GM23338 (cell line): ENCODE results near the gene LRP1B. TPM values are rescaled to one million over a fixed set of nuclear protein-coding genes. Genes with fewer than 3 reads are reported as not detected.

ENCODE experiments used
- ATAC-seq: fragments of 200-7000 bp; cut with Tn5 transposase; 3 replicates; pipeline ENCODE4 v1.9.1; 2020
- DNase-seq: peaks from one replicate; pipeline ENCODE4 v3.0.0-alpha.2; 2015; ENCODE audit warnings: low spot score
- H2AFZ ChIP-seq: fragments of 200-600 bp; sonication (generic); 2 replicates; pipeline ENCODE4 v1.8.0; 2016; ENCODE audit warnings: antibody characterized with exemption, mild to moderate bottlenecking, moderate library complexity
- H3F3A ChIP-seq: fragments of 200-600 bp; sonication (generic); replicated peaks from 2 replicates; pipeline ENCODE4 v1.8.0; 2017; ENCODE audit warnings: antibody characterized with exemption, mixed run types, low read depth
- H3K27ac ChIP-seq: fragments of 200-600 bp; sonication (generic); 2 replicates; pipeline ENCODE4 v1.6.1; 2016; ENCODE audit warnings: low read depth
- H3K27me3 ChIP-seq: fragments of 200-600 bp; sonication (generic); 2 replicates; pipeline ENCODE4 v1.8.0; 2016; ENCODE audit warnings: mild to moderate bottlenecking, mixed run types, moderate library complexity; ENCODE audit not compliant: insufficient read depth
- H3K36me3 ChIP-seq: fragments of 200-600 bp; sonication (generic); 2 replicates; pipeline ENCODE4 v1.8.0; 2016; ENCODE audit warnings: mild to moderate bottlenecking; ENCODE audit not compliant: insufficient read depth
- H3K4me1 ChIP-seq: fragments of 200-600 bp; sonication (generic); 2 replicates; pipeline ENCODE4 v1.8.0; 2016; ENCODE audit warnings: mild to moderate bottlenecking, moderate library complexity; ENCODE audit not compliant: insufficient read depth
- H3K4me2 ChIP-seq: fragments of 200-600 bp; sonication (generic); 2 replicates; pipeline ENCODE4 v1.7.1; 2017; ENCODE audit warnings: mixed run types
- H3K4me3 ChIP-seq: fragments of 200-600 bp; sonication (generic); 2 replicates; pipeline ENCODE4 v1.6.1; 2016; ENCODE audit warnings: mixed run types
- H3K79me2 ChIP-seq: fragments of 200-600 bp; sonication (generic); replicated peaks from 2 replicates; pipeline ENCODE4 v1.8.0; 2017; ENCODE audit warnings: mild to moderate bottlenecking; ENCODE audit not compliant: insufficient read depth
- H3K9me2 ChIP-seq: fragments of 200-600 bp; sonication (generic); 2 replicates; pipeline ENCODE4 v1.8.0; 2017; ENCODE audit not compliant: insufficient read depth
- H4K20me1 ChIP-seq: fragments of 200-600 bp; sonication (generic); replicated peaks from 2 replicates; pipeline ENCODE4 v1.8.0; 2017; ENCODE audit warnings: mild to moderate bottlenecking; ENCODE audit not compliant: insufficient read depth
- H3K27ac Mint-ChIP-seq: 2 replicates; pipeline ENCODE4 v1.8.0; 2020; ENCODE audit warnings: inconsistent platforms, mild to moderate bottlenecking, moderate library complexity, mixed read lengths
- H3K27me3 Mint-ChIP-seq: 3 replicates; pipeline ENCODE4 v1.8.0; 2022; ENCODE audit warnings: low read depth, mild to moderate bottlenecking, moderate library complexity, mixed read lengths, inconsistent platforms; ENCODE audit not compliant: insufficient read depth, poor library complexity
- H3K36me3 Mint-ChIP-seq: 3 replicates; pipeline ENCODE4 v1.8.0; 2021; ENCODE audit warnings: low read depth, mild to moderate bottlenecking, inconsistent platforms, moderate library complexity, mixed read lengths
- H3K4me1 Mint-ChIP-seq: 3 replicates; pipeline ENCODE4 v1.8.0; 2020; ENCODE audit warnings: mild to moderate bottlenecking, inconsistent platforms, mixed read lengths
- H3K4me3 Mint-ChIP-seq: 3 replicates; pipeline ENCODE4 v1.8.0; 2021; ENCODE audit warnings: moderate library complexity, mild to moderate bottlenecking, inconsistent platforms, mixed read lengths
- H3K9me3 Mint-ChIP-seq: 3 replicates; pipeline ENCODE4 v1.8.0; 2020; ENCODE audit warnings: moderate library complexity, mild to moderate bottlenecking, inconsistent platforms, mixed read lengths
- CREB1 ChIP-seq: fragments of 250-450 bp; sonication (Bioruptor Pico); IDR thresholded peaks from 2 replicates; pipeline ENCODE4 v1.5.0; 2020; ENCODE audit warnings: low read depth, mild to moderate bottlenecking, moderate library complexity
- EZH2 ChIP-seq: fragments of 200-600 bp; sonication (generic); IDR thresholded peaks from one replicate; pipeline ENCODE4 v1.8.0; 2017; ENCODE audit warnings: antibody characterized with exemption, mild to moderate bottlenecking, low read depth; ENCODE audit not compliant: unreplicated experiment
- EZH2phosphoT487 ChIP-seq: fragments of 200-600 bp; sonication (generic); IDR thresholded peaks from one replicate; pipeline ENCODE4 v1.8.1; 2018; ENCODE audit warnings: antibody characterized with exemption; ENCODE audit not compliant: unreplicated experiment
- JUNB ChIP-seq: IDR thresholded peaks from one replicate; pipeline ENCODE4 v1.6.1; 2016; ENCODE audit warnings: antibody characterized with exemption; ENCODE audit not compliant: unreplicated experiment
- NANOG ChIP-seq: IDR thresholded peaks from 2 replicates; pipeline ENCODE4 v1.6.1; 2016; ENCODE audit warnings: antibody characterized with exemption, borderline replicate concordance
- POLR2AphosphoS5 ChIP-seq: IDR thresholded peaks from 2 replicates; pipeline ENCODE4 v1.6.1; 2016; ENCODE audit warnings: antibody characterized with exemption, low read depth
- ZNF114 ChIP-seq: fragments of 250-450 bp; sonication (Bioruptor Pico); IDR thresholded peaks from 2 replicates; pipeline ENCODE4 v1.5.0; 2020; ENCODE audit warnings: mild to moderate bottlenecking, moderate library complexity
- ZNF331 ChIP-seq: fragments of 250-450 bp; sonication (Bioruptor Pico); IDR thresholded peaks from 2 replicates; pipeline ENCODE4 v1.5.0; 2020; ENCODE audit warnings: low read depth, mild to moderate bottlenecking, moderate library complexity
- polyA plus RNA-seq: library from polyadenylated mRNA; unstranded; fragments of >200 nt; fragmentation: Nextera tagmentation; extraction: Ambion mirVana; gene quantifications from 2 replicates; pipeline ENCODE4 v1.2.1, GENCODE V29; 2016
- total RNA-seq: library from RNA; depleted of rRNA; stranded (reverse); fragments of >200 nt; shearing (Covaris generic); gene quantifications from 2 replicates; pipeline ENCODE4 v1.2.3, GENCODE V29; 2014
- TF ChIP-seq, protein P1 (sequence below): fragments of 250-450 bp; sonication (Bioruptor Pico); IDR thresholded peaks from 2 replicates; pipeline ENCODE4 v1.5.0; 2020; ENCODE audit warnings: mild to moderate bottlenecking, moderate library complexity
- TF ChIP-seq, protein P2 (sequence below): IDR thresholded peaks from one replicate; pipeline ENCODE4 v1.6.1; 2018; ENCODE audit warnings: antibody characterized with exemption; ENCODE audit not compliant: unreplicated experiment
- TF ChIP-seq, protein P3 (sequence below), 2 experiments: fragments of 200-600 bp in 1 of 2; sonication (generic) in 1 of 2; conservative IDR thresholded peaks; 2 replicates each; pipeline versions ENCODE4 v1.5.1 to v1.6.1; 2016 to 2017; ENCODE audit warnings: antibody characterized with exemption in 2 of 2, low read depth in 2 of 2, mild to moderate bottlenecking in 2 of 2, moderate library complexity in 1 of 2
- TF ChIP-seq, protein P4 (sequence below): IDR thresholded peaks from 2 replicates; pipeline ENCODE4 v1.6.1; 2016; ENCODE audit warnings: antibody characterized with exemption

LRP1B gene
- total and polyA plus RNA-seq, 2 experiments from 2014 or later = 0.15 to 0.97 TPM

DNA sequence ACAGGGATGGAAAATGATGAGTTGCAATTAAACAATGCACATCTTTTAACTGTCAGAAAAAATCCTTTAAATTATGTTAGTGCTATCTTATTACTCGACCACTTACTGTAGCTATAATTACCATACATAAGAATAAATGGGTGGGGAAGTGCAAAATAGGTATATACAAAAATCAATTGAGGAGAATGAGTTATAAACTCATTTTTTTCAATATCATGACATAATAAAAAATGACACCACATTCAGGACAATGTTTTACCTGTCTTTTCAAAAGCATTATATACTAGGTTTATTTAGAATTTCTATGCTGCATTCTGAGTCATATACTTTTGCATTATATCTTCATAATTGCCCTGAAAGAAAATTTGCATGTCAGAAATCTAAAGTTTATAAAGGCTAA lies 1533.6 kb downstream of the LRP1B start:
- Histone ChIP-seq H4K20me1 (no peaks in the 10 kb centered on the region), H3K27ac (no peak overlapping the region), H3F3A (no peaks in the 10 kb centered on the region), H3K27me3 (no peaks in the 10 kb centered on the region), H3K4me2 (no peak overlapping the region), H2AFZ (no peak overlapping the region), H3K9me2 (no peaks in the 10 kb centered on the region), H3K79me2 (no peaks in the 10 kb centered on the region), H3K36me3 (no peaks in the 10 kb centered on the region), H3K4me3 (no peak overlapping the region), H3K4me1 (no peaks in the 10 kb centered on the region)
- Mint-ChIP-seq H3K27ac (no peak overlapping the region), H3K36me3 (no peaks in the 10 kb centered on the region), H3K4me1 (no peaks in the 10 kb centered on the region), H3K27me3 (peaks cover 2% of the 10 kb centered on the region), H3K4me3 (no peak overlapping the region), H3K9me3 (no peaks in the 10 kb centered on the region)
- no peak for DNase-seq
- TF ChIP-seq, protein P1, sequence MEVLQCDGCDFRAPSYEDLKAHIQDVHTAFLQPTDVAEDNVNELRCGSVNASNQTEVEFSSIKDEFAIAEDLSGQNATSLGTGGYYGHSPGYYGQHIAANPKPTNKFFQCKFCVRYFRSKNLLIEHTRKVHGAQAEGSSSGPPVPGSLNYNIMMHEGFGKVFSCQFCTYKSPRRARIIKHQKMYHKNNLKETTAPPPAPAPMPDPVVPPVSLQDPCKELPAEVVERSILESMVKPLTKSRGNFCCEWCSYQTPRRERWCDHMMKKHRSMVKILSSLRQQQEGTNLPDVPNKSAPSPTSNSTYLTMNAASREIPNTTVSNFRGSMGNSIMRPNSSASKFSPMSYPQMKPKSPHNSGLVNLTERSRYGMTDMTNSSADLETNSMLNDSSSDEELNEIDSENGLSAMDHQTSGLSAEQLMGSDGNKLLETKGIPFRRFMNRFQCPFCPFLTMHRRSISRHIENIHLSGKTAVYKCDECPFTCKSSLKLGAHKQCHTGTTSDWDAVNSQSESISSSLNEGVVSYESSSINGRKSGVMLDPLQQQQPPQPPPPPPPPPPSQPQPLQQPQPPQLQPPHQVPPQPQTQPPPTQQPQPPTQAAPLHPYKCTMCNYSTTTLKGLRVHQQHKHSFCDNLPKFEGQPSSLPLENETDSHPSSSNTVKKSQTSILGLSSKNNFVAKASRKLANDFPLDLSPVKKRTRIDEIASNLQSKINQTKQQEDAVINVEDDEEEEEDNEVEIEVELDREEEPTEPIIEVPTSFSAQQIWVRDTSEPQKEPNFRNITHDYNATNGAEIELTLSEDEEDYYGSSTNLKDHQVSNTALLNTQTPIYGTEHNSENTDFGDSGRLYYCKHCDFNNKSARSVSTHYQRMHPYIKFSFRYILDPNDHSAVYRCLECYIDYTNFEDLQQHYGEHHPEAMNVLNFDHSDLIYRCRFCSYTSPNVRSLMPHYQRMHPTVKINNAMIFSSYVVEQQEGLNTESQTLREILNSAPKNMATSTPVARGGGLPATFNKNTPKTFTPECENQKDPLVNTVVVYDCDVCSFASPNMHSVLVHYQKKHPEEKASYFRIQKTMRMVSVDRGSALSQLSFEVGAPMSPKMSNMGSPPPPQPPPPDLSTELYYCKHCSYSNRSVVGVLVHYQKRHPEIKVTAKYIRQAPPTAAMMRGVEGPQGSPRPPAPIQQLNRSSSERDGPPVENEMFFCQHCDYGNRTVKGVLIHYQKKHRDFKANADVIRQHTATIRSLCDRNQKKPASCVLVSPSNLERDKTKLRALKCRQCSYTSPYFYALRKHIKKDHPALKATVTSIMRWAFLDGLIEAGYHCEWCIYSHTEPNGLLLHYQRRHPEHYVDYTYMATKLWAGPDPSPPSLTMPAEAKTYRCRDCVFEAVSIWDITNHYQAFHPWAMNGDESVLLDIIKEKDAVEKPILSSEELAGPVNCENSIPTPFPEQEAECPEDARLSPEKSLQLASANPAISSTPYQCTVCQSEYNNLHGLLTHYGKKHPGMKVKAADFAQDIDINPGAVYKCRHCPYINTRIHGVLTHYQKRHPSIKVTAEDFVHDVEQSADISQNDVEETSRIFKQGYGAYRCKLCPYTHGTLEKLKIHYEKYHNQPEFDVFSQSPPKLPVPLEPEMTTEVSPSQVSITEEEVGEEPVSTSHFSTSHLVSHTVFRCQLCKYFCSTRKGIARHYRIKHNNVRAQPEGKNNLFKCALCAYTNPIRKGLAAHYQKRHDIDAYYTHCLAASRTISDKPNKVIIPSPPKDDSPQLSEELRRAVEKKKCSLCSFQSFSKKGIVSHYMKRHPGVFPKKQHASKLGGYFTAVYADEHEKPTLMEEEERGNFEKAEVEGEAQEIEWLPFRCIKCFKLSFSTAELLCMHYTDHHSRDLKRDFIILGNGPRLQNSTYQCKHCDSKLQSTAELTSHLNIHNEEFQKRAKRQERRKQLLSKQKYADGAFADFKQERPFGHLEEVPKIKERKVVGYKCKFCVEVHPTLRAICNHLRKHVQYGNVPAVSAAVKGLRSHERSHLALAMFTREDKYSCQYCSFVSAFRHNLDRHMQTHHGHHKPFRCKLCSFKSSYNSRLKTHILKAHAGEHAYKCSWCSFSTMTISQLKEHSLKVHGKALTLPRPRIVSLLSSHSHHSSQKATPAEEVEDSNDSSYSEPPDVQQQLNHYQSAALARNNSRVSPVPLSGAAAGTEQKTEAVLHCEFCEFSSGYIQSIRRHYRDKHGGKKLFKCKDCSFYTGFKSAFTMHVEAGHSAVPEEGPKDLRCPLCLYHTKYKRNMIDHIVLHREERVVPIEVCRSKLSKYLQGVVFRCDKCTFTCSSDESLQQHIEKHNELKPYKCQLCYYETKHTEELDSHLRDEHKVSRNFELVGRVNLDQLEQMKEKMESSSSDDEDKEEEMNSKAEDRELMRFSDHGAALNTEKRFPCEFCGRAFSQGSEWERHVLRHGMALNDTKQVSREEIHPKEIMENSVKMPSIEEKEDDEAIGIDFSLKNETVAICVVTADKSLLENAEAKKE = no peak
- TF ChIP-seq ZNF114 = no peak
- TF ChIP-seq CREB1 (CRISPR knock-in tag) = no peak
- TF ChIP-seq EZH2phosphoT487 = no peak
- TF ChIP-seq ZNF331 (CRISPR knock-in tag) = no peak
- TF ChIP-seq, protein P2, sequence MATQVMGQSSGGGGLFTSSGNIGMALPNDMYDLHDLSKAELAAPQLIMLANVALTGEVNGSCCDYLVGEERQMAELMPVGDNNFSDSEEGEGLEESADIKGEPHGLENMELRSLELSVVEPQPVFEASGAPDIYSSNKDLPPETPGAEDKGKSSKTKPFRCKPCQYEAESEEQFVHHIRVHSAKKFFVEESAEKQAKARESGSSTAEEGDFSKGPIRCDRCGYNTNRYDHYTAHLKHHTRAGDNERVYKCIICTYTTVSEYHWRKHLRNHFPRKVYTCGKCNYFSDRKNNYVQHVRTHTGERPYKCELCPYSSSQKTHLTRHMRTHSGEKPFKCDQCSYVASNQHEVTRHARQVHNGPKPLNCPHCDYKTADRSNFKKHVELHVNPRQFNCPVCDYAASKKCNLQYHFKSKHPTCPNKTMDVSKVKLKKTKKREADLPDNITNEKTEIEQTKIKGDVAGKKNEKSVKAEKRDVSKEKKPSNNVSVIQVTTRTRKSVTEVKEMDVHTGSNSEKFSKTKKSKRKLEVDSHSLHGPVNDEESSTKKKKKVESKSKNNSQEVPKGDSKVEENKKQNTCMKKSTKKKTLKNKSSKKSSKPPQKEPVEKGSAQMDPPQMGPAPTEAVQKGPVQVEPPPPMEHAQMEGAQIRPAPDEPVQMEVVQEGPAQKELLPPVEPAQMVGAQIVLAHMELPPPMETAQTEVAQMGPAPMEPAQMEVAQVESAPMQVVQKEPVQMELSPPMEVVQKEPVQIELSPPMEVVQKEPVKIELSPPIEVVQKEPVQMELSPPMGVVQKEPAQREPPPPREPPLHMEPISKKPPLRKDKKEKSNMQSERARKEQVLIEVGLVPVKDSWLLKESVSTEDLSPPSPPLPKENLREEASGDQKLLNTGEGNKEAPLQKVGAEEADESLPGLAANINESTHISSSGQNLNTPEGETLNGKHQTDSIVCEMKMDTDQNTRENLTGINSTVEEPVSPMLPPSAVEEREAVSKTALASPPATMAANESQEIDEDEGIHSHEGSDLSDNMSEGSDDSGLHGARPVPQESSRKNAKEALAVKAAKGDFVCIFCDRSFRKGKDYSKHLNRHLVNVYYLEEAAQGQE = no peak
- no peak for TF ChIP-seq POLR2AphosphoS5
- TF ChIP-seq, protein P3, sequence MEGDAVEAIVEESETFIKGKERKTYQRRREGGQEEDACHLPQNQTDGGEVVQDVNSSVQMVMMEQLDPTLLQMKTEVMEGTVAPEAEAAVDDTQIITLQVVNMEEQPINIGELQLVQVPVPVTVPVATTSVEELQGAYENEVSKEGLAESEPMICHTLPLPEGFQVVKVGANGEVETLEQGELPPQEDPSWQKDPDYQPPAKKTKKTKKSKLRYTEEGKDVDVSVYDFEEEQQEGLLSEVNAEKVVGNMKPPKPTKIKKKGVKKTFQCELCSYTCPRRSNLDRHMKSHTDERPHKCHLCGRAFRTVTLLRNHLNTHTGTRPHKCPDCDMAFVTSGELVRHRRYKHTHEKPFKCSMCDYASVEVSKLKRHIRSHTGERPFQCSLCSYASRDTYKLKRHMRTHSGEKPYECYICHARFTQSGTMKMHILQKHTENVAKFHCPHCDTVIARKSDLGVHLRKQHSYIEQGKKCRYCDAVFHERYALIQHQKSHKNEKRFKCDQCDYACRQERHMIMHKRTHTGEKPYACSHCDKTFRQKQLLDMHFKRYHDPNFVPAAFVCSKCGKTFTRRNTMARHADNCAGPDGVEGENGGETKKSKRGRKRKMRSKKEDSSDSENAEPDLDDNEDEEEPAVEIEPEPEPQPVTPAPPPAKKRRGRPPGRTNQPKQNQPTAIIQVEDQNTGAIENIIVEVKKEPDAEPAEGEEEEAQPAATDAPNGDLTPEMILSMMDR (conservative IDR thresholded peaks at IDR 0.05; ENCODE audit: low read depth in 2 of 2) = no peak
- no peak for TF ChIP-seq JUNB
- no peak for TF ChIP-seq EZH2
- TF ChIP-seq NANOG = no peak
- TF ChIP-seq, protein P4, sequence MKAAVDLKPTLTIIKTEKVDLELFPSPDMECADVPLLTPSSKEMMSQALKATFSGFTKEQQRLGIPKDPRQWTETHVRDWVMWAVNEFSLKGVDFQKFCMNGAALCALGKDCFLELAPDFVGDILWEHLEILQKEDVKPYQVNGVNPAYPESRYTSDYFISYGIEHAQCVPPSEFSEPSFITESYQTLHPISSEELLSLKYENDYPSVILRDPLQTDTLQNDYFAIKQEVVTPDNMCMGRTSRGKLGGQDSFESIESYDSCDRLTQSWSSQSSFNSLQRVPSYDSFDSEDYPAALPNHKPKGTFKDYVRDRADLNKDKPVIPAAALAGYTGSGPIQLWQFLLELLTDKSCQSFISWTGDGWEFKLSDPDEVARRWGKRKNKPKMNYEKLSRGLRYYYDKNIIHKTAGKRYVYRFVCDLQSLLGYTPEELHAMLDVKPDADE = no peak
- no peak for ATAC-seq
